IMR-90 (cell line): Measurements from ENCODE around the gene DOCK7. TPM values are rescaled to one million over a fixed set of nuclear protein-coding genes. Genes with fewer than 3 reads are reported as not detected.

Experiments
- ATAC-seq: fragments of 200-7000 bp; cut with Tn5 transposase; 2 replicates; pipeline ENCODE4 v1.9.1; 2020; ENCODE audit warnings: low read depth, mild to moderate bottlenecking, moderate library complexity
- BruUV-seq: library from RNA; stranded (reverse); fragments of 400-500 nt; replicated peaks from 2 replicates; lab custom pipeline; 2021; lab: Mats Ljungman, UMichigan
- CTCF ChIA-PET: fragments of 300-600 bp; formaldehyde crosslinking; extraction: SDS; loops from one replicate; lab custom pipeline; 2021; ENCODE audit warnings: antibody characterized with exemption; lab: Yijun Ruan, JAX
- POLR2A ChIA-PET: fragments of 300-600 bp; sonication (Branson Sonifier 250); formaldehyde crosslinking; loops from one replicate; lab custom pipeline; 2022; ENCODE audit warnings: antibody characterized with exemption; ENCODE audit not compliant: unreplicated experiment; lab: Charles Lee
- DNase-seq: peaks from one replicate; pipeline ENCODE4 v3.0.0; 2013
- H2AFZ ChIP-seq: replicated peaks from 2 replicates; pipeline ENCODE3; 2013; ENCODE audit warnings: low read length, mild to moderate bottlenecking; ENCODE audit not compliant: poor library complexity
- H2AK5ac ChIP-seq: 2 replicates; pipeline ENCODE4 v1.6.1; 2013; ENCODE audit warnings: low read depth, low read length, inconsistent platforms
- H2AK9ac ChIP-seq: replicated peaks from 2 replicates; pipeline ENCODE3; 2013; ENCODE audit warnings: mild to moderate bottlenecking, low read depth, low read length, moderate library complexity; ENCODE audit not compliant: poor library complexity
- H2BK120ac ChIP-seq: 2 replicates; pipeline ENCODE4 v1.6.1; 2013; ENCODE audit warnings: low read depth, low read length, inconsistent platforms
- H2BK15ac ChIP-seq: 3 replicates; pipeline ENCODE4 v1.6.1; 2013; ENCODE audit warnings: low read depth, low read length, inconsistent platforms
- H2BK20ac ChIP-seq: 2 replicates; pipeline ENCODE4 v1.6.1; 2013; ENCODE audit warnings: low read depth, mild to moderate bottlenecking, inconsistent platforms, low read length, moderate library complexity
- H2BK5ac ChIP-seq: 2 replicates; pipeline ENCODE4 v1.6.1; 2013; ENCODE audit warnings: mild to moderate bottlenecking, low read depth, low read length, inconsistent platforms; ENCODE audit not compliant: poor library complexity, severe bottlenecking
- H3K14ac ChIP-seq: replicated peaks from 2 replicates; pipeline ENCODE4 v1.6.1; 2013; ENCODE audit warnings: low read depth, low read length, inconsistent platforms
- H3K18ac ChIP-seq: 2 replicates; pipeline ENCODE4 v1.6.1; 2013; ENCODE audit warnings: low read depth, low read length, control low read depth
- H3K23ac ChIP-seq: 2 replicates; pipeline ENCODE4 v1.6.1; 2013; ENCODE audit warnings: low read depth, low read length, inconsistent platforms
- H3K27ac ChIP-seq: 2 replicates; pipeline ENCODE4 v1.5.1; 2013; ENCODE audit warnings: mild to moderate bottlenecking, control low read depth, low read length; ENCODE audit not compliant: insufficient read depth
- H3K27me3 ChIP-seq: 2 replicates; pipeline ENCODE4 v1.6.1; 2013; ENCODE audit warnings: low read length; ENCODE audit not compliant: control insufficient read depth, insufficient read depth
- H3K36me3 ChIP-seq: 2 replicates; pipeline ENCODE4 v1.6.1; 2013; ENCODE audit warnings: low read length, mixed read lengths; ENCODE audit not compliant: control insufficient read depth, insufficient read depth
- H3K4ac ChIP-seq: 2 replicates; pipeline ENCODE4 v1.6.1; 2013; ENCODE audit warnings: low read depth, low read length, inconsistent platforms
- H3K4me1 ChIP-seq: 2 replicates; pipeline ENCODE4 v1.6.1; 2013; ENCODE audit warnings: low read length, mixed read lengths; ENCODE audit not compliant: control insufficient read depth, insufficient read depth
- H3K4me2 ChIP-seq: 2 replicates; pipeline ENCODE4 v1.6.1; 2013; ENCODE audit warnings: low read depth, mild to moderate bottlenecking, control low read depth, low read length, moderate library complexity
- H3K4me3 ChIP-seq: 2 replicates; pipeline ENCODE4 v1.5.1; 2013; ENCODE audit warnings: low read depth, mild to moderate bottlenecking, control low read depth, low read length, moderate library complexity; ENCODE audit not compliant: insufficient read depth
- H3K56ac ChIP-seq: 2 replicates; pipeline ENCODE4 v1.6.1; 2013; ENCODE audit warnings: low read length, inconsistent platforms; ENCODE audit not compliant: insufficient read depth; ENCODE audit errors: extremely low read depth
- H3K79me1 ChIP-seq, 2 experiments: 2 replicates each; pipeline ENCODE4 v1.6.1; 2013; ENCODE audit warnings: low read length in 2 of 2, inconsistent platforms in 1 of 2, low read depth in 1 of 2
- H3K9ac ChIP-seq: 2 replicates; pipeline ENCODE4 v1.6.1; 2013; ENCODE audit warnings: low read depth, low read length, control low read depth
- H3K9me1 ChIP-seq: 2 replicates; pipeline ENCODE4 v1.6.1; 2013; ENCODE audit warnings: low read length, inconsistent platforms; ENCODE audit not compliant: insufficient read depth
- H3K9me3 ChIP-seq: 2 replicates; pipeline ENCODE4 v1.6.1; 2013; ENCODE audit warnings: low read length; ENCODE audit not compliant: control insufficient read depth, insufficient read depth
- H4K20me1 ChIP-seq: 2 replicates; pipeline ENCODE4 v1.6.1; 2013; ENCODE audit warnings: low read length, inconsistent platforms; ENCODE audit not compliant: insufficient read depth
- H4K5ac ChIP-seq: 2 replicates; pipeline ENCODE4 v1.6.1; 2013; ENCODE audit warnings: mild to moderate bottlenecking, low read depth, low read length, control low read depth
- H4K8ac ChIP-seq, 2 experiments: 2 replicates each; pipeline ENCODE4 v1.6.1; 2013; ENCODE audit warnings: low read depth in 2 of 2, low read length in 2 of 2, control low read depth in 1 of 2, inconsistent platforms in 1 of 2
- H4K91ac ChIP-seq: 2 replicates; pipeline ENCODE4 v1.6.1; 2013; ENCODE audit warnings: low read depth, low read length, inconsistent platforms; ENCODE audit not compliant: insufficient read depth
- CEBPB ChIP-seq: IDR thresholded peaks from 2 replicates; pipeline ENCODE4 v1.6.1; 2012; ENCODE audit warnings: low read depth, low read length, improper control_type of control experiment
- CHD1 ChIP-seq: IDR thresholded peaks from 2 replicates; pipeline ENCODE4 v1.6.1; 2012; ENCODE audit warnings: low read depth, low read length, improper control_type of control experiment
- FOS ChIP-seq: fragments of 150-350 bp; IDR thresholded peaks from 2 replicates; pipeline ENCODE4 v1.6.1; 2016; ENCODE audit warnings: low read depth, low read length
- MAFK ChIP-seq: IDR thresholded peaks from 2 replicates; pipeline ENCODE4 v1.6.1; 2012; ENCODE audit warnings: low read depth, low read length, improper control_type of control experiment
- MAZ ChIP-seq: IDR thresholded peaks from 2 replicates; pipeline ENCODE4 v1.6.1; 2012; ENCODE audit warnings: low read depth, mild to moderate bottlenecking, low read length, improper control_type of control experiment, moderate library complexity, borderline replicate concordance
- MXI1 ChIP-seq: IDR thresholded peaks from 2 replicates; pipeline ENCODE4 v1.6.1; 2012; ENCODE audit warnings: low read depth, mild to moderate bottlenecking, low read length, moderate library complexity, borderline replicate concordance
- NFE2L2 ChIP-seq: fragments of 150-350 bp; IDR thresholded peaks from 2 replicates; pipeline ENCODE4 v1.6.1; 2016; ENCODE audit warnings: low read depth, mild to moderate bottlenecking, low read length
- POLR2A ChIP-seq: IDR thresholded peaks from 2 replicates; pipeline ENCODE4 v1.6.1; 2012; ENCODE audit warnings: mild to moderate bottlenecking, low read depth, low read length
- RCOR1 ChIP-seq: IDR thresholded peaks from 2 replicates; pipeline ENCODE4 v1.6.1; 2012; ENCODE audit warnings: mild to moderate bottlenecking, low read length, improper control_type of control experiment; ENCODE audit not compliant: insufficient replicate concordance
- SMC3 ChIP-seq: fragments of 150-350 bp; IDR thresholded peaks from 2 replicates; pipeline ENCODE4 v1.6.1; 2016; ENCODE audit warnings: low read depth, mild to moderate bottlenecking, antibody characterized with exemption, low read length, moderate library complexity
- WGBS, 2 experiments: methylation state at CpG; one replicate each; pipeline versions ENCODE4 v1.1.5 to v1.1.7; 2013; ENCODE audit warnings: missing lambda C conversion rate in 2 of 2; ENCODE audit not compliant: insufficient read length in 1 of 2; ENCODE audit errors: extremely low coverage in 2 of 2; 5-methylcytosine and 5-hydroxymethylcytosine counted together
- dilution Hi-C: fragments of 300-500 bp; cut with HindIII; formaldehyde crosslinking; loops from one replicate; pipeline ENCODE4 v1.14.3; 2018; ENCODE audit warnings: low sequenced_read_pairs; ENCODE audit not compliant: unreplicated experiment
- in situ Hi-C: fragments of 300-500 bp; cut with MboI; formaldehyde crosslinking; loops from 3 replicates; pipeline ENCODE4 v1.14.3; 2019; ENCODE audit warnings: low sequenced_read_pairs, inconsistent platforms, mixed read lengths
- intact Hi-C: fragments of 100-400 bp; cut with micrococcal nuclease; formaldehyde crosslinking; loops from 2 replicates; pipeline ENCODE4 v1.10.0; 2022
- polyA plus RNA-seq, 3 experiments: library from polyadenylated mRNA; depleted of rRNA; stranded (reverse); fragments of >200 nt; gene quantifications; 2 replicates each; pipeline ENCODE4 v1.2.3, GENCODE V29; 2012; ENCODE audit warnings: low replicate concordance in 1 of 3
- total RNA-seq: library from RNA; depleted of rRNA; stranded (reverse); fragments of >200 nt; gene quantifications from 2 replicates; pipeline ENCODE4 v1.2.3, GENCODE V29; 2012
- TF ChIP-seq, protein P1 (sequence below): fragments of 150-350 bp; IDR thresholded peaks from 2 replicates; pipeline ENCODE4 v1.6.1; 2017; ENCODE audit warnings: mild to moderate bottlenecking, antibody characterized with exemption, low read length, low read depth

DOCK7 gene
- total and polyA plus RNA-seq, 2 of the 4 experiments (the other 2 are of a cell fraction), result 38.0 to 97.7 TPM

DNA sequence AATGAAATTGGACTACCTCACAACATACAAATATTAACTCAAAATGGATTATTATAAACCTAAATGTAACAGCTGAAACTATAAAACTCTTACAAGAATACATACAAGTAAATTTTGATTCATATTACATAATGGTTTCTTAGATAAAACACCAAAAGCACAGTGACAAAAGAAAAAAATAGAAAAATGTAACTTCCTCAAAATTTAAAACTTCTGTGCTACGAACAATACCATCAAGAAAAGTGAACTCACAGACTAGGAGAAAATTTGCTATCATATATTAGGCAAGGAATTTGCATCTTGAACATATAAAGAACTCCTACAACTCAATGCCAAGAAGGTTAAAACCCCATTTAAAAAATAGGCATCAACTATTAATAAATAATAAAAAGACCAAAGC lies 59.7 kb downstream of the DOCK7 start:
- ATAC-seq (no peak), DNase-seq (no peak)
- H4K20me1 ChIP-seq, result no peaks in the 10 kb centered on the region
- no peak overlapping the region for H2AK5ac ChIP-seq
- H3K9me1 ChIP-seq, result peaks cover 3% of the 10 kb centered on the region; the same call in 1 of the 2 replicates
- no peak overlapping the region for H3K4ac ChIP-seq
- ChIA-PET CTCF (no interaction called here), POLR2A (no interaction called here)
- H3K9ac ChIP-seq, result no peak overlapping the region
- H2AK9ac ChIP-seq, result no peak overlapping the region
- H3K18ac ChIP-seq, result no peak overlapping the region
- H3K14ac ChIP-seq, result no peak overlapping the region
- H4K8ac ChIP-seq, result no peak overlapping the region
- no peak overlapping the region for H3K4me2 ChIP-seq
- no peak overlapping the region for H2BK20ac ChIP-seq
- H2BK15ac ChIP-seq, result no peak overlapping the region
- H3K4me3 ChIP-seq, result no peak overlapping the region
- no peak overlapping the region for H4K5ac ChIP-seq
- no peaks in the 10 kb centered on the region for H3K27me3 ChIP-seq
- H3K9me3 ChIP-seq, result no peaks in the 10 kb centered on the region
- no peak overlapping the region for H3K23ac ChIP-seq
- H3K27ac ChIP-seq, result no peak overlapping the region
- no peak overlapping the region for H2BK5ac ChIP-seq
- no peak overlapping the region for H2AFZ ChIP-seq
- no peak overlapping the region for H4K91ac ChIP-seq
- peaks cover 2% of the 10 kb centered on the region; the same call in 1 of the 2 replicates for H3K4me1 ChIP-seq
- BruUV-seq, result no TSS peak
- H3K79me1 ChIP-seq, result peaks cover 6 to 24% of the 10 kb centered on the region in 2 experiments
- intact Hi-C loops, result no loop called here
- H3K56ac ChIP-seq, result no peak overlapping the region
- in situ Hi-C loops, result no loop called here
- dilution Hi-C loops, result no loop called here
- H3K36me3 ChIP-seq, result peaks cover 17% of the 10 kb centered on the region
- WGBS, 2 experiments, result no CpG with 5 or more reads among the region's 1 CpG
- TF ChIP-seq POLR2A (no peak), NFE2L2 (no peak), MAFK (no peak), CHD1 (no peak), CEBPB (no peak), FOS (no peak), MAZ (no peak), MXI1 (no peak), SMC3 (no peak), RCOR1 (no peak)
- TF ChIP-seq, protein P1, sequence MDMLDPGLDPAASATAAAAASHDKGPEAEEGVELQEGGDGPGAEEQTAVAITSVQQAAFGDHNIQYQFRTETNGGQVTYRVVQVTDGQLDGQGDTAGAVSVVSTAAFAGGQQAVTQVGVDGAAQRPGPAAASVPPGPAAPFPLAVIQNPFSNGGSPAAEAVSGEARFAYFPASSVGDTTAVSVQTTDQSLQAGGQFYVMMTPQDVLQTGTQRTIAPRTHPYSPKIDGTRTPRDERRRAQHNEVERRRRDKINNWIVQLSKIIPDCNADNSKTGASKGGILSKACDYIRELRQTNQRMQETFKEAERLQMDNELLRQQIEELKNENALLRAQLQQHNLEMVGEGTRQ, result no peak
- no peak overlapping the region for H2BK120ac ChIP-seq
